HCT116 (cell line): Measurements from ENCODE around the gene SHOC2. TPM values are rescaled to one million over a fixed set of nuclear protein-coding genes. Genes with fewer than 3 reads are reported as not detected.

ENCODE experiments used
- ATAC-seq: fragments of 200-7000 bp; cut with Tn5 transposase; 2 replicates; pipeline ENCODE4 v1.9.1; 2020; ENCODE audit warnings: mild to moderate bottlenecking, moderate library complexity
- BruUV-seq: library from RNA; stranded (reverse); fragments of 400-500 nt; replicated peaks from 2 replicates; lab custom pipeline; 2021; lab: Mats Ljungman, UMichigan
- CTCF ChIA-PET: fragments of 300-600 bp; sonication (Branson Sonifier 250); formaldehyde crosslinking; loops from one replicate; lab custom pipeline; 2021; ENCODE audit warnings: antibody characterized with exemption; lab: Charles Lee
- POLR2A ChIA-PET: fragments of 300-600, 350-600 bp; sonication (Branson Sonifier 250); formaldehyde crosslinking; loops from one replicate; lab custom pipeline; 2021; ENCODE audit warnings: antibody characterized with exemption; lab: Charles Lee
- RAD21 ChIA-PET, 2 experiments: fragments of 300-600 bp; sonication (Branson Sonifier 250); formaldehyde crosslinking; loops; one replicate each; lab custom pipeline; 2023; ENCODE audit warnings: low total read pairs in 2 of 2; ENCODE audit not compliant: uncharacterized antibody in 2 of 2, unreplicated experiment in 2 of 2, low non-redundant PET in 1 of 2; lab: Charles Lee
- DNase-seq: peaks from one replicate; pipeline ENCODE4 v3.0.0-alpha.2; 2010; ENCODE audit warnings: low read depth, low spot score
- H2AFZ ChIP-seq: fragments of 200-600 bp; shearing (Covaris generic), sonication (generic); 2 replicates; pipeline ENCODE4 v1.6.1; 2017; ENCODE audit warnings: low read depth, mixed run types, mixed read lengths, antibody characterized with exemption, low read length; ENCODE audit not compliant: poor library complexity, severe bottlenecking
- H3K27ac ChIP-seq: 2 replicates; pipeline ENCODE4 v1.5.1; 2012; ENCODE audit warnings: low read depth, low read length
- H3K27me3 ChIP-seq: fragments of 200-600 bp; sonication (generic); 2 replicates; pipeline ENCODE4 v1.6.1; 2016; ENCODE audit warnings: mixed run types, low read length, mixed read lengths; ENCODE audit not compliant: insufficient read depth
- H3K36me3 ChIP-seq, 2 experiments: fragments of 200-500 bp in 1 of 2; fragments of 200-600 bp in 1 of 2; sonication (Bioruptor generic) in 1 of 2; sonication (generic) in 1 of 2; 2 replicates each; pipeline versions ENCODE4 v1.5.1 to v1.6.1; 2014 to 2016; ENCODE audit warnings: low read length in 2 of 2, inconsistent platforms in 1 of 2, mixed read lengths in 1 of 2, mixed run types in 1 of 2; ENCODE audit not compliant: insufficient read depth in 2 of 2, control insufficient read depth in 1 of 2
- H3K4me1 ChIP-seq, 2 experiments: fragments of 200-600 bp in 1 of 2; sonication (generic) in 1 of 2; 2 replicates each; pipeline versions ENCODE4 v1.5.1 to v1.6.1; 2012 to 2017; ENCODE audit warnings: low read length in 2 of 2, inconsistent platforms in 1 of 2, mild to moderate bottlenecking in 1 of 2, mixed read lengths in 1 of 2, mixed run types in 1 of 2, moderate library complexity in 1 of 2; ENCODE audit not compliant: insufficient read depth in 2 of 2, control insufficient read depth in 1 of 2
- H3K4me2 ChIP-seq: fragments of 200-600 bp; sonication (generic); 2 replicates; pipeline ENCODE4 v1.6.1; 2017; ENCODE audit warnings: mixed run types, low read length, mixed read lengths
- H3K4me3 ChIP-seq, 2 experiments: fragments of 200-600 bp in 1 of 2; sonication (generic) in 1 of 2; replicated peaks in 1 of 2; 2 replicates each; pipeline ENCODE4 v1.5.1; 2011 to 2016; ENCODE audit warnings: low read length in 2 of 2, control low read depth in 1 of 2, low read depth in 1 of 2, mild to moderate bottlenecking in 1 of 2, mixed read lengths in 1 of 2, mixed run types in 1 of 2
- H3K79me2 ChIP-seq: fragments of 200-600 bp; sonication (generic); 2 replicates; pipeline ENCODE4 v1.6.1; 2017; ENCODE audit warnings: mild to moderate bottlenecking, mixed run types, low read length, moderate library complexity, mixed read lengths; ENCODE audit not compliant: insufficient read depth
- H3K9ac ChIP-seq: fragments of 200-600 bp; sonication (generic); 2 replicates; pipeline ENCODE4 v1.6.1; 2016; ENCODE audit warnings: low read length, mixed read lengths
- H3K9me2 ChIP-seq: fragments of 200-600 bp; sonication (generic), shearing (Covaris generic); 2 replicates; pipeline ENCODE4 v1.6.1; 2017; ENCODE audit warnings: mixed run types, mild to moderate bottlenecking, moderate library complexity; ENCODE audit not compliant: insufficient read depth
- H3K9me3 ChIP-seq, 2 experiments: fragments of 200-500 bp in 1 of 2; fragments of 200-600 bp in 1 of 2; sonication (Bioruptor generic) in 1 of 2; sonication (generic) in 1 of 2; 2 replicates each; pipeline ENCODE4 v1.6.1; 2014 to 2017; ENCODE audit warnings: low read length in 2 of 2, mixed read lengths in 2 of 2, inconsistent platforms in 1 of 2, low read depth in 1 of 2, mild to moderate bottlenecking in 1 of 2, mixed run types in 1 of 2, moderate library complexity in 1 of 2; ENCODE audit not compliant: control insufficient read depth in 1 of 2, insufficient read depth in 1 of 2
- H4K20me1 ChIP-seq: fragments of 200-600 bp; sonication (generic), shearing (Covaris generic); 2 replicates; pipeline ENCODE4 v1.6.1; 2017; ENCODE audit warnings: mixed run types, mild to moderate bottlenecking, moderate library complexity; ENCODE audit not compliant: insufficient read depth
- ATF3 ChIP-seq: IDR thresholded peaks from 2 replicates; pipeline ENCODE4 v1.6.1; 2012
- CTCF ChIP-seq, 3 experiments: fragments of 200-600 bp in 1 of 3; sonication (generic) in 1 of 3; IDR thresholded peaks in 2 of 3; conservative IDR thresholded peaks in 1 of 3; 2 replicates each; pipeline ENCODE4 v1.5.1; 2012 to 2017; ENCODE audit warnings: low read depth in 2 of 3, low read length in 2 of 3, antibody characterized with exemption in 1 of 3, borderline replicate concordance in 1 of 3, control low read depth in 1 of 3, mild to moderate bottlenecking in 1 of 3, mixed read lengths in 1 of 3, mixed run types in 1 of 3, moderate library complexity in 1 of 3; ENCODE audit not compliant: insufficient read depth in 1 of 3
- EZH2 ChIP-seq: fragments of 200-600 bp; sonication (generic); IDR thresholded peaks from 2 replicates; pipeline ENCODE4 v1.6.1; 2017; ENCODE audit warnings: antibody characterized with exemption, mixed run types
- EZH2phosphoT487 ChIP-seq: fragments of 200-600 bp; IDR thresholded peaks from 2 replicates; pipeline ENCODE4 v1.6.1; 2018; ENCODE audit warnings: antibody characterized with exemption, borderline replicate concordance
- JUND ChIP-seq: IDR thresholded peaks from 2 replicates; pipeline ENCODE4 v1.6.1; 2012
- MAX ChIP-seq: IDR thresholded peaks from 2 replicates; pipeline ENCODE4 v1.6.1; 2012
- REST ChIP-seq: IDR thresholded peaks from 2 replicates; pipeline ENCODE4 v1.6.1; 2012; ENCODE audit warnings: low read depth
- SIN3A ChIP-seq: IDR thresholded peaks from 2 replicates; pipeline ENCODE4 v1.6.1; 2012; ENCODE audit warnings: low read depth
- SRF ChIP-seq: IDR thresholded peaks from 2 replicates; pipeline ENCODE4 v1.6.1; 2012; ENCODE audit warnings: low read depth
- ZBTB33 ChIP-seq: IDR thresholded peaks from 2 replicates; pipeline ENCODE4 v1.6.1; 2011; ENCODE audit warnings: mild to moderate bottlenecking, low read length, moderate library complexity; ENCODE audit not compliant: insufficient replicate concordance; ENCODE audit errors: extremely low read depth
- intact Hi-C: fragments of 100-400 bp; cut with micrococcal nuclease; formaldehyde crosslinking; loops from 2 replicates; pipeline ENCODE4 v1.10.0; 2022
- total RNA-seq: library from RNA; stranded (reverse); gene quantifications from one replicate; pipeline ENCODE4 v1.2.1, GENCODE V29; 2021; ENCODE audit not compliant: unreplicated experiment

SHOC2 gene
- total RNA-seq, 1 experiment from 2014 or later: 39.5 TPM

GRCh38 chr10:110876788-110877187 lies 42.6 kb upstream of the SHOC2 start:
- RAD21 ChIA-PET: no interaction called here
- H3K4me3 ChIP-seq: no peak overlapping the region
- H3K27ac ChIP-seq: no peak overlapping the region
- no peak overlapping the region for H3K9ac ChIP-seq
- H2AFZ ChIP-seq: no peak overlapping the region
- POLR2A ChIA-PET: no interaction called here
- CTCF ChIA-PET: interaction anchor here (0.7 to 1.4 kb wide), 3 partner anchors 10 to 122 kb away, joined by 3 to 5 read pairs (median 3); no protein-coding TSS in a partner anchor
- TF ChIP-seq EZH2 (no peak), ATF3 (no peak)
- intact Hi-C loops: no loop called here
- no peaks in the 10 kb centered on the region for H3K9me2 ChIP-seq
- no peaks in the 10 kb centered on the region for H3K9me3 ChIP-seq
- H3K4me2 ChIP-seq: no peak overlapping the region
- peaks cover 9 to 12% of the 10 kb centered on the region in 2 experiments; a peak in 3 of 4 replicates for H3K4me1 ChIP-seq
- DNase-seq (no peak), ATAC-seq (no peak)
- BruUV-seq: no TSS peak
- no peaks in the 10 kb centered on the region for H4K20me1 ChIP-seq
- no peaks in the 10 kb centered on the region for H3K79me2 ChIP-seq
- peaks cover 0 to 7% of the 10 kb centered on the region in 2 experiments; a peak in 1 of 4 replicates for H3K36me3 ChIP-seq
- H3K27me3 ChIP-seq: no peaks in the 10 kb centered on the region

GRCh38 chr10:110880012-110880411 lies 39.4 kb upstream of the SHOC2 start:
- RAD21 ChIA-PET: no interaction called here
- Histone ChIP-seq H3K4me2 (no peak overlapping the region), H3K4me1 (no peaks in the 10 kb centered on the region), H3K4me3 (no peak overlapping the region), H2AFZ (no peak overlapping the region), H3K79me2 (no peaks in the 10 kb centered on the region), H3K27ac (no peak overlapping the region), H3K9me2 (no peaks in the 10 kb centered on the region), H3K36me3 (peaks cover 0 to 8% of the 10 kb centered on the region in 2 experiments; a peak in 1 of 4 replicates), H4K20me1 (no peaks in the 10 kb centered on the region), H3K9me3 (no peaks in the 10 kb centered on the region), H3K9ac (no peak overlapping the region), H3K27me3 (no peaks in the 10 kb centered on the region)
- CTCF ChIA-PET: interaction anchor here (1.2 to 1.5 kb wide), 2 partner anchors 9 to 22 kb away, joined by 4 read pairs; partner anchors contain the start of gene PDCD4
- BruUV-seq: no TSS peak
- POLR2A ChIA-PET: interaction anchor here (1.5 kb wide), 1 partner anchor 9 kb away, joined by 5 read pairs; the partner anchor contains the start of gene PDCD4
- ATAC-seq: no peak
- intact Hi-C loops: no loop called here
- no peak for DNase-seq
- TF ChIP-seq JUND (no peak), EZH2 (no peak), MAX (no peak), ATF3 (no peak), ZBTB33 (no peak), REST (no peak), SIN3A (no peak), EZH2phosphoT487 (no peak), CTCF (IDR thresholded peaks at IDR 0.05 in 2 of 3, conservative IDR thresholded peaks at IDR 0.05 in 1 of 3; ENCODE audit: borderline replicate concordance in 1 of 3, insufficient read depth in 1 of 3, low read depth in 2 of 3, low read length in 2 of 3) (no peak), SRF (no peak)
